MM.1S (cell line): Measurements from ENCODE around the gene GPR107.

Experiments used
- DNase-seq: peaks from one replicate; pipeline ENCODE4 v3.0.0-alpha.2; 2015
- H2AFZ ChIP-seq: fragments of 300-600 bp; sonication (generic); 2 replicates; pipeline ENCODE4 v1.6.0; 2016; ENCODE audit warnings: antibody characterized with exemption, low read length
- H3F3A ChIP-seq: fragments of 300-600 bp; sonication (generic); 2 replicates; pipeline ENCODE4 v1.6.1; 2016; ENCODE audit warnings: mild to moderate bottlenecking, antibody characterized with exemption, low read length, moderate library complexity, mixed read lengths; ENCODE audit not compliant: insufficient read depth
- H3K27ac ChIP-seq: fragments of 300-600 bp; sonication (generic); 2 replicates; pipeline ENCODE4 v1.5.1; 2016; ENCODE audit warnings: mild to moderate bottlenecking, low read length
- H3K27me3 ChIP-seq: fragments of 300-600 bp; sonication (generic); replicated peaks from 2 replicates; pipeline ENCODE4 v1.6.0; 2016; ENCODE audit warnings: low read length; ENCODE audit not compliant: insufficient read depth
- H3K36me3 ChIP-seq: fragments of 300-600 bp; sonication (generic); replicated peaks from 2 replicates; pipeline ENCODE4 v1.6.1; 2016; ENCODE audit warnings: mild to moderate bottlenecking, low read length, mixed read lengths; ENCODE audit not compliant: insufficient read depth
- H3K4me1 ChIP-seq: fragments of 300-600 bp; sonication (generic); 2 replicates; pipeline ENCODE4 v1.6.1; 2016; ENCODE audit warnings: low read length, mixed read lengths
- H3K4me2 ChIP-seq: fragments of 300-600 bp; sonication (generic); 2 replicates; pipeline ENCODE4 v1.6.0; 2016; ENCODE audit warnings: low read depth, low read length
- H3K4me3 ChIP-seq: fragments of 300-600 bp; sonication (generic); 2 replicates; pipeline ENCODE4 v1.5.1; 2016; ENCODE audit warnings: low read length, mixed read lengths
- H3K79me2 ChIP-seq: fragments of 300-600 bp; sonication (generic); 2 replicates; pipeline ENCODE4 v1.6.1; 2016; ENCODE audit warnings: mixed run types, low read length, mixed read lengths
- H3K9ac ChIP-seq: fragments of 300-600 bp; sonication (generic); 2 replicates; pipeline ENCODE4 v1.6.1; 2016; ENCODE audit warnings: low read length, mixed read lengths
- H3K9me2 ChIP-seq: fragments of 300-600 bp; sonication (generic); replicated peaks from 2 replicates; pipeline ENCODE4 v1.6.1; 2016; ENCODE audit warnings: mild to moderate bottlenecking, low read length, mixed read lengths; ENCODE audit not compliant: insufficient read depth
- H3K9me3 ChIP-seq: fragments of 300-600 bp; sonication (generic); replicated peaks from 2 replicates; pipeline ENCODE4 v1.6.1; 2016; ENCODE audit warnings: mild to moderate bottlenecking, low read length, mixed read lengths; ENCODE audit not compliant: insufficient read depth
- H4K20me1 ChIP-seq: fragments of 300-600 bp; sonication (generic); 2 replicates; pipeline ENCODE4 v1.6.1; 2016; ENCODE audit warnings: mild to moderate bottlenecking, low read length, moderate library complexity, mixed read lengths; ENCODE audit not compliant: insufficient read depth
- EZH2 ChIP-seq: fragments of 300-600 bp; sonication (generic); optimal IDR thresholded peaks from 2 replicates; pipeline ENCODE3; 2017; ENCODE audit warnings: low read depth, mild to moderate bottlenecking, antibody characterized with exemption, low read length, mixed read lengths
- EZH2phosphoT487 ChIP-seq: fragments of 300-600 bp; sonication (generic); IDR thresholded peaks from 2 replicates; pipeline ENCODE4 v1.6.1; 2018; ENCODE audit warnings: antibody characterized with exemption, low read length
- TF ChIP-seq, protein P1 (sequence below): fragments of 300-600 bp; sonication (generic); IDR thresholded peaks from 2 replicates; pipeline ENCODE4 v1.5.1; 2016; ENCODE audit warnings: antibody characterized with exemption, low read length, mixed read lengths

GPR107 gene

DNA sequence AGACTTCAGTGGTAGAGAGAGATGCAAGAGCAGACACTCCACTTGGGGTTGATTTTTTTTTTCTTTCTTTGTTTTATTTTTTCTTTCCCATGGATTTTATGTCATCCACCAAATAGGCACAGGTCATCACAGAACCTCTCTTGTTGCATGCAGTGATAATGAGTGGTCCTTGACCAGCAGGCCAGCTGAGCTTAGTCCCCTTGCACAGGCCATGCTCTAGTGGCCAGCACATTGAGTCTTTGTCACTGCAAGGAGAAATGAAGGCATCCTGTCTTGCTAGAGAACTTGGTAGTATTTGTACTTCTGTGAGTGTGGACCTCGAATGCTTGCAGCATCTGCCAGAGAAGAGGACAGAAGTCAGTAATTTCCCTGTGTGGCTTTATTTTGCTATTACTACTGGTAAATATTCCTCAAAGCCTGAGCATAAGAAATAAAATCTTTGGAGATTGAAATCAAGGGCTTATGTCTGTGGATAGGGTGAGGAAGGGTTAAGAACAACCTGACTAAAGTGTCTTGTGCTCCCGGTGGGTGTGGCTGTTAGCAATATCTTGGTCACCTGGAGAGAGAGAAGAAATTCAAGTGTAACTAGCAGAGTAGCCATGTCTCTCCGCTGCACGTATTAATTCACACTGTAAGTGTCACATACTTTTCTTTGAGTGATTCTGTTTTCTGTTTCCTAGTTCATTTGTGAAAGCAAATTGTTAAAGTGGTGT is 73.2 kb downstream of the GPR107 start:
- Histone ChIP-seq H3K36me3 (no peaks in the 10 kb centered on the region), H3K4me2 (no peak overlapping the region), H4K20me1 (no peaks in the 10 kb centered on the region), H3K9ac (no peak overlapping the region), H3K9me2 (no peaks in the 10 kb centered on the region), H3K4me3 (no peak overlapping the region), H3K9me3 (no peaks in the 10 kb centered on the region), H2AFZ (no peak overlapping the region), H3K27me3 (no peaks in the 10 kb centered on the region), H3K79me2 (no peaks in the 10 kb centered on the region), H3F3A (no peaks in the 10 kb centered on the region), H3K4me1 (no peaks in the 10 kb centered on the region), H3K27ac (no peak overlapping the region)
- no peak for TF ChIP-seq EZH2
- TF ChIP-seq EZH2phosphoT487, result no peak
- TF ChIP-seq, protein P1, sequence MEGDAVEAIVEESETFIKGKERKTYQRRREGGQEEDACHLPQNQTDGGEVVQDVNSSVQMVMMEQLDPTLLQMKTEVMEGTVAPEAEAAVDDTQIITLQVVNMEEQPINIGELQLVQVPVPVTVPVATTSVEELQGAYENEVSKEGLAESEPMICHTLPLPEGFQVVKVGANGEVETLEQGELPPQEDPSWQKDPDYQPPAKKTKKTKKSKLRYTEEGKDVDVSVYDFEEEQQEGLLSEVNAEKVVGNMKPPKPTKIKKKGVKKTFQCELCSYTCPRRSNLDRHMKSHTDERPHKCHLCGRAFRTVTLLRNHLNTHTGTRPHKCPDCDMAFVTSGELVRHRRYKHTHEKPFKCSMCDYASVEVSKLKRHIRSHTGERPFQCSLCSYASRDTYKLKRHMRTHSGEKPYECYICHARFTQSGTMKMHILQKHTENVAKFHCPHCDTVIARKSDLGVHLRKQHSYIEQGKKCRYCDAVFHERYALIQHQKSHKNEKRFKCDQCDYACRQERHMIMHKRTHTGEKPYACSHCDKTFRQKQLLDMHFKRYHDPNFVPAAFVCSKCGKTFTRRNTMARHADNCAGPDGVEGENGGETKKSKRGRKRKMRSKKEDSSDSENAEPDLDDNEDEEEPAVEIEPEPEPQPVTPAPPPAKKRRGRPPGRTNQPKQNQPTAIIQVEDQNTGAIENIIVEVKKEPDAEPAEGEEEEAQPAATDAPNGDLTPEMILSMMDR, result no peak
- DNase-seq, result no peak

DNA sequence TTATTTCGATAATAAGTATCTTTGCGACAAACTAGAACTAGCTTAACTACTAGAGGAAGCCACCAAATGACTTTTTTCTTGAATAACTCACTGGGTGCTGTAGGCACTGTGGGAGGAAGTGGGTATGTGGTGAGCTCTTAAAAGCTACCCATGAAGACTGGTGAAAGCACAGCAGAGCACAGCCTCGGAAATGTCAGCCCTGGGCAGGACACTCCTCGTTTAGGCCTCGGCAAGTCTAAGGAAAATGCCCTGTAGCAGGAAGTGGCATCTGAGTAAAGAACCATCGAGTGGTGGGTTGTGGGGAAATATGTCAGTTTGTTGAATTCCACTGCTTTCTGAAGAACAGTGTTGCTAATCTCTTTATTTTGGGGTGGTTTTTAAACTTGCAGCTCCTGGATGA is 74.5 kb downstream of the GPR107 start:
- H3K36me3 ChIP-seq, result no peaks in the 10 kb centered on the region
- H4K20me1 ChIP-seq, result no peaks in the 10 kb centered on the region
- no peak overlapping the region for H3K4me3 ChIP-seq
- H3K27ac ChIP-seq, result no peak overlapping the region
- no peaks in the 10 kb centered on the region for H3F3A ChIP-seq
- TF ChIP-seq EZH2phosphoT487 (no peak), EZH2 (no peak)
- TF ChIP-seq, protein P1, result no peak
- no peaks in the 10 kb centered on the region for H3K4me1 ChIP-seq
- no peaks in the 10 kb centered on the region for H3K79me2 ChIP-seq
- no peak overlapping the region for H2AFZ ChIP-seq
- H3K27me3 ChIP-seq, result no peaks in the 10 kb centered on the region
- H3K9ac ChIP-seq, result no peak overlapping the region
- no peak for DNase-seq
- no peaks in the 10 kb centered on the region for H3K9me3 ChIP-seq
- no peaks in the 10 kb centered on the region for H3K9me2 ChIP-seq
- H3K4me2 ChIP-seq, result no peak overlapping the region

DNA sequence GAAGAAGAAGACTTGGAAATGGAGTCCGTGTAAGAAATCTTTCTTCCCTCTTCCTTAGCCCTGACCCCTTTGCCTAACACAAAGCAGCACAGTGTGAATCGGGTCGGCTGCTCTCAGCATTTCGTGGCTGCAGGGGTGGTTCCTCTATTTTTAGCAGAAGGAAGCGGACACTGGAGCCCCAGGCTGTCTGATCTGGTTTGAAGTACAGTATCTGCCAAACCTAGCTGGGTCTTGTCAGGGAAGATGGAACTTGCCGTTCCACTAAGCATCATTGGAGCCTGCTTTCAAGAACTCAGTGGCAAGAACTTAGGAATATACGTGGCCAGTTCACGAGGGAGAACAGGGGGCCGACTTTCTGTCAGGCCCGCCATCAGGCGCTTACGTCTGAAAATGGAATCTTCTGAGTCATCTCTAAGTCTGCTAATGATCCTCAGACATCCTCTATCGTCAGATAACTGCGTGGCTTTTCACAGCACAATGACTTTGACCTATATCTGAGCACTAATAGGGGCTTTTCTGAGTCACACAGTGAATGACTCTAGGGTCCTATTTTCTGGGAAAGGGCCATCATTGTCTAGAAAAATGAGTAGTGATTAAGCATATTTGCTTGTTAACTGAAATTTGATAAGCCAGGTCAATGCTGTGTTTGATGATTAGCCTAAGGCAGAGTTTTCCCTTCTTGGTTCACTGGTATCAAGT is 75.2 kb downstream of the GPR107 start:
- no peaks in the 10 kb centered on the region for H4K20me1 ChIP-seq
- H3K27me3 ChIP-seq, result no peaks in the 10 kb centered on the region
- H3K9ac ChIP-seq, result no peak overlapping the region
- no peak overlapping the region for H3K4me3 ChIP-seq
- H3K79me2 ChIP-seq, result no peaks in the 10 kb centered on the region
- H3K36me3 ChIP-seq, result no peaks in the 10 kb centered on the region
- no peak overlapping the region for H3K27ac ChIP-seq
- H3K4me2 ChIP-seq, result no peak overlapping the region
- no peaks in the 10 kb centered on the region for H3K9me2 ChIP-seq
- DNase-seq, result no peak
- H3K4me1 ChIP-seq, result no peaks in the 10 kb centered on the region
- no peaks in the 10 kb centered on the region for H3K9me3 ChIP-seq
- H2AFZ ChIP-seq, result no peak overlapping the region
- H3F3A ChIP-seq, result no peaks in the 10 kb centered on the region
- TF ChIP-seq EZH2, result no peak
- no peak for TF ChIP-seq EZH2phosphoT487
- TF ChIP-seq, protein P1, result no peak
